Measurements from ENCODE around the gene SLC26A9.

The SLC26A9 gene

DNA sequence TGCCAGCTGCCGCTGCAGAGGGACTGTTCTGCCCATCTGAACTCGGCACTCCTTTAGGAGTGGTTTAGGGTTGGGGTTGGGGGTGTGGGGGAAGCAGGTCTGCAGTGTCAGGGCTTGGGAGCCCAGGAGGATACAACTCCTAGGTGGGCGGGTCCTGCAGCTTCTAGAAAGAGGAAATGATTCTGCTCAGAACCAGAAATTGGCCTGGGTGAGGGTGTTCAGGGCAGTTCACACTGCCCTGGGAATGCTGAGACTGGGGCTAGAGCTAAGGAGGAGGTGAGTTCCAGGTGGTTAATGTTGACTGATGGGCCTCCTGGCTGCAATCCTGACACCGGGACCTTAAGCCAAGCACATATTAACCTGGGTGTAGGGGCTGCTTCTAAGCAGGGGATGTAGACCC, 4.8 kb upstream of the SLC26A9 start:
- no peak for DNase-seq

DNA sequence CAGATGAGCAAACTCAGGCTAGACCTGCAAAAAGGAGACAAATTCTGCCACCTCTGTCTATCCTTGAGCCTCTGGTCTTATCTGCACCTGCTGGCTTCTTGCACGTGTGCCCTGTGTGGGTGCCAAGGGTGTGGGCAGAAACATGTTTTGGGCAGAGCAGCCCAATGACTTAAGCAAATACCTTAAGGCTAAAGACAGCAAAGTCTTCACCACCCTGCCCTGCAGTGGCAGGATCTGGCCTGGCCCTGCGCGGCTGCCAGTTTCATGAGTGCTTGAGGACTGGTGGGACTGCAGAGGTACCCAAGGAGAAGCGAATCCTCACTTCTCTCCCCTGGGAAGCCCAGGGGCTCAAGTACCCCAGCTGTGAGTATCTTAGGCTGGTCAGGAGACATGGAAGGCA, 3.8 kb upstream of the SLC26A9 start:
- DNase-seq = no peak

DNA sequence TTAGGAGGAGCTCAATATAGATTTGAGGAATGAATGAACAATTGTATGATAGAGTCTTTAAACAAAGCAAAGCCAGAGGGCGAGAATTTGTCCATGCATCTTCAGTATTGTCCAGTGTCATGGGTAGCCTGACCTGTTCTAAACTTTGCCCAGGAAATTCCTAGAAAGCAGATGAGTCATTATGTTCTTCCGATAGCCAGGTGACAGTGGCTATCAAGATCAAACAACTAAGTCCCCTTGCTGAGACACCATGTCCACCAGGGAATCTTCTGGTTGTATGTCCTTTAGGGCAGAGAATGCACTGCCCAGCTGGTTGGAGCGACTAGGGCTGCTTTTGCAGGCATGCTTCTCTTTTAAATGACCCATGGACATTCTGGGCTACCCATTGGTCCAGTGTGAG, 1.8 kb upstream of the SLC26A9 start:
- no peak for DNase-seq

DNA sequence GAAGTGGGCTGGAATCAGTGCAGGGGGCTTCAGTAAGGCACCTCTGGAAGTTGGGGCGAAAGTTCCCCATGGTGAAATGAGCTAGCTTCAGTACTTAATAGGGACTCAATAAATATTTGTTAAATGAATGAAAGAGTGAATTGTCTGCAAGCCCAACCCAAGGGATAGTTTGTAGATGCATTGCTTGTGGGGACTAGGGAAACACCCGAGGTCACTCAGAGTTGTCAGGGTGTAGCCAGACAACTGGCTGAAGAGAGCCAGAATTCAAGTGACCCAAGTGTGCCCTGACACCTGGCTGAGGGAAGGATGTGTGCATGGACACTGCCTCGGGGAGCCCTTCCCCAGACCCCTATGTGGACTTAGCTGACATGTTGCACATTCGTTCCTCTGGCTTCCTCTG, 1.3 kb upstream of the SLC26A9 start:
- no peak for DNase-seq

DNA sequence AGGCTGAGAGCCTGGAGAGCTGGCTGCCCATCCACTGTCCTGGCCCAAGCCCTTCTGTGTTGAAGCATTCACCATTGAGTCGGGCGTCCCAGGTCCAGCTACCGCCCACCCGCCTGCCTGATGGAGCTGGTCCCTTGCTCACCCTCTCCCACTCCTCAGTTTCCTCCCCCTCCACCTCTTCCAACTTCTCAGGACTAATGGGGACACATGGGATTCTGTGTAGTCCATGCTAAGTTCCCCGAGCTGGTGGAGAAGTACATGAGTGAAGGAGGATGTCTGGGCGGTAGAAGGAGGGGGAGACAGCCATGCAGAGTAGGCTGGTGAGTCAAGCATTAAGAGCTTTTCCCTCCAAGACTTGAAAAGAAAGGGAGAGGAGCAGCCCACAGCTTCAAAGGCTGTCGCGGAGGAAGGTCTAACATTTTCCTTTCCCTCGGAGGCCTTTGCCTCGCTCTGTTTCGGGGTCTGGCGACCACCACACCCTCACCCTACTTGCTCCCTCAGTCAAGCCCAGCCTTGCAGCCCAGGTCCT, 561 bp downstream of the SLC26A9 start:
- DNase-seq = no peak

DNA sequence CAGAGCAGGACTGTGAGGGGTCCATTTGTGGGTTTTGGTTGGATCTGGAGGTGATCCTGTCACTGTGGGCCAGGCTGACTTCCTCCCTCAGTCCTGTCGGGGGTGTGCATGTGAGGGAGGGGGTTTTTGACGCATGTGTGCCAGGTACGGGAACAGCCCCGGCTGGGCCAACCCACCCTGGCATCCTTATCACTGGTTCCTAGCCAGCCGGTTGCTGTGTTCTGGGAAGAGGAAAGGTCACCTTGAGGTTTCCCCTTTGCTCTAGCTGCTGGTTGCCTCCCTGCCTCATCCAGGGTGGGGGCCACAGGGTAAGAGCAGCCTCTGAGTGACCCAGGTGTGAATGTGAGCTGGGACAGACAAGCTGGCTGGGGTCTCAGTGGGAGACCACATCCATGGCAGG, 2.5 kb downstream of the SLC26A9 start:
- no peak for DNase-seq

DNA sequence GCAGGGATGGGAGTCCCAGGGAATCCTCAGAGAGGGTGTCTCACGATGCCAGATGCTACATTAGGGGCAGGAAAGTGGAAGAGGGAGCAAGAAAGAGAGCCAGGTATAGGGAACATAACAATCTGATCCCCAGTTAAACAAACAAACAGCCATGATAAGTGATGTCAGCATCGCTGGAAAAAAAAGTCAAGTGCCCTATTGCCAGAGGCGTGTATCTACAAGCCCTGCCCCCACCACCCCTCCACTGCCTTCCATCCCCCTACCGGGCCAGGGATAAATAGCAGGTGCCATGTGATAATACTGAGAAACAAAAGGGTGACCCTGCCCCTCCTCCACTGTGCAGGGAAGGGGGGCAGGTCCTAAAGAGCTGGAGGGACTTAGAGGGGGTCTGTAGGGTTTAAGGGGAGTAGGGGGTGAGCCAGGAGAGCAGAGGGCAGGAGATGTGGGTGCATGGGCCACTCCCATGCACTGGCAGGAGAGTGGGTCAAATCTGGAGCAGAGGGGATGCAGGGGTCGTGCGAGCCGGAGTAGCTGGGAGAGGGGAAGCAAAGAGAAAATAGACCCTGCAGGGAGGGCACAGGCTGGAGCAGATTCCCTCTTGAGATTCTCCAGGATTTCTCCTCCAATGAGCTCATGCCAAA, 3.4 kb downstream of the SLC26A9 start:
- DNase-seq = no peak

DNA sequence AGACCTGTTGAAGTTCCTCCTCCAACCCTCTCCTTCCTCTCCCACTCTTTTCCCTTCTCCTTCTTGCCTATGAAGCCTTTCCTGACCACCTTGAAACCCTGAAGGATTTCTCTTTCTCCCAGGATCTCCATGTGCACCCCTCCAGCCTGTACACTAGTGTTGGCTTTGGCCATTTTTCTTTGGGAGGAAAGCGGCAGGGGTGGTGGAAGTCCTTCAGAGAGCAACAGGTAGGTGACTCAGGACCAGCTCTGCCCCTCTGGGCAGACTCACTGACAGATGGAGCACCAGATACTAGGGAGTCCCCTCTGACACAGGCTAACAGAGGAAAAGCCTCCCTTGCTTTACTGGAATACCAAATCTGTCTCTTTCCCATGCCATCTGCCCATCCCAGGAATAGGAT, 4.6 kb downstream of the SLC26A9 start:
- DNase-seq = no peak

DNA sequence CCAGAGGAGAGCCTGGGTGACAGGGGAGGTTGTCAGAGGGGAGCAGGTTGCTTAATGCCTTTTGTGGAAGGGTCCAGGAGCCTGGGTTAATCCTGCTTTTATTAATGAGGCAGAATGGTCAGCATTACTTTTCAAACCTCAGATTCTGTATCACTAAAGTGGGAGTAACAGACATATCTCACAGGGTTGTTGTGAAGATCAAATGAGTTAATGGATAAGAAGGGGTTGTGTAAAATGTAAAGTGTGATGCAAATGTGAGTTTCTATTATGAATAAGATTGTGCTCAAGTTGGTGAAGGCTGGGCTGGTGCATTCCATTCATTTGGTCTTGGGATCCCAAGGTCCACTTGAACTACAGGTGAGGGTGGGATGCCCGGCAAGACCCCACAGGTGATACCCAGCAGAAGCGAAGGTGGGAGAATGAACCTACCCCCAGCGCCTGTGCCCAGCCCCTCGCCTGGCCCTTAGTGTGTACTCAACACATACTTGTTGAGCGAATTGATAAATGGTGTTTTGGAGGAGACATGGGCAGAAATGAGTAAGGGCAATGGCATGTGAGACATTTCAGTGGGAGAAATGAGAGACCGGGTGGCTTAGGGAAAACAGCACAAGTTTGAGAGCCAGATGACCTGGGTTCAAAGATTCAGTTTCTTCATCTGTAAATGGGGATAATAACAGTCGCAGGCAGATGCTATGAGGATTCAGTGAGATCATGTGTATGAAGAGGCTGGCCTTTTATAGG, 6.2 kb downstream of the SLC26A9 start:
- DNase-seq = no peak

DNA sequence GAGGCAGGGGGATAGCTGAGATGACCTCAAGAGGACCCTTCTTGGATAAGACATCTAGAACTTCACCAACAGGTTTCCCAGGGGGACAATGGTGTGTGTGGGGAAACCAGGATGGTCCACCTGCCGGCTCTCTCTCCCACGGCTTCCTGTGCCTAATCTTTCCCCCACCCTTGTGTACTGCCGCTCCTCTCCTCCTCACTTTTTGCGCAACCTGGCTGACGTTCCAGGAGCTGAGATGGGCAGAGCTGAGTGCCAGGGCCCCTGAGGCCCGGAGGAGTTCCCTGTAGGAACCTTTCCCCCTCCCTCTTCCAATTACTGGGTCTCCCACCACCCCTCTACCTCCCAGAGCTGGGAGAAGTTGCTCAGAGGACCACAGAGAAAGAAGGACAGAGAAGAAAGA, 6.9 kb downstream of the SLC26A9 start:
- no peak for DNase-seq

DNA sequence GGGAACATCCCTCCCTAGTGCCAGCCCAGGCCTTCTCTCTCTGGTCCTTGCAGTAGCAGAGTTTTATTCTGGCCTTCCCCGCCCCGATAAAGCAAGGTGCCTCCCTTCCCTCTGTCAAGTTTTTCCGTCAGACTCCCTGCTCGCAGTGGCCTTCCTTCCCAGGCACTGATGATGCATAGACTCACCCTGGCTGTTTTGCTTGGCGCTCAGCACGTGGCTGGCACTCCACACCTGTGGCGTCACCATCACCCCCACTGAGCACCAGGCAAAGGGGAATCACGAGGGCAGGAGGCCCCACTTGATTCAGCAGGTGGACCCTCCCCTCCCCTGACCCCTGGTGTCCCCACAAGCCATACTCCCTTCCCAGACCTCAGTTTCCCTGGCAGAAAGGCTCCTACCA, 7.4 kb downstream of the SLC26A9 start:
- DNase-seq = no peak

DNA sequence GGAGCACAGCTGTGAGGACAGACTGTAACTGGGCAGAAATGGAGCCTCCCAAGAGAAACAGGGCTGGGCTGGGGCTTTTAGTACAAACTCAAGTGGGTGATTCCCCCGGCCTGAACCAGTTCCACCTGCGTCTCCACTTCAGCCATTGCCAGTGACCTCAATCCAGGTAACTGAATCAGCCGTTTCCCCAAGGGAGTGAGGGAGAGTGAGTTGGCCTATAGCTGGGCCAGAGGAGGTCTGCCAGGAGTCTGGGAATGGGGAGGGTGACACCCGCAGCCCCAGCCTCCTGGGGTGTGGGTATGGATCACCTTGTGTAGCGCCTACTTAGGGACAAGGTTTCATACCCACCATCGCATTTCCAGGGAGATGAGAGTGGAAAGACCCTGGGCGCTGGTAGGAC, 8.5 kb downstream of the SLC26A9 start:
- no peak for DNase-seq

DNA sequence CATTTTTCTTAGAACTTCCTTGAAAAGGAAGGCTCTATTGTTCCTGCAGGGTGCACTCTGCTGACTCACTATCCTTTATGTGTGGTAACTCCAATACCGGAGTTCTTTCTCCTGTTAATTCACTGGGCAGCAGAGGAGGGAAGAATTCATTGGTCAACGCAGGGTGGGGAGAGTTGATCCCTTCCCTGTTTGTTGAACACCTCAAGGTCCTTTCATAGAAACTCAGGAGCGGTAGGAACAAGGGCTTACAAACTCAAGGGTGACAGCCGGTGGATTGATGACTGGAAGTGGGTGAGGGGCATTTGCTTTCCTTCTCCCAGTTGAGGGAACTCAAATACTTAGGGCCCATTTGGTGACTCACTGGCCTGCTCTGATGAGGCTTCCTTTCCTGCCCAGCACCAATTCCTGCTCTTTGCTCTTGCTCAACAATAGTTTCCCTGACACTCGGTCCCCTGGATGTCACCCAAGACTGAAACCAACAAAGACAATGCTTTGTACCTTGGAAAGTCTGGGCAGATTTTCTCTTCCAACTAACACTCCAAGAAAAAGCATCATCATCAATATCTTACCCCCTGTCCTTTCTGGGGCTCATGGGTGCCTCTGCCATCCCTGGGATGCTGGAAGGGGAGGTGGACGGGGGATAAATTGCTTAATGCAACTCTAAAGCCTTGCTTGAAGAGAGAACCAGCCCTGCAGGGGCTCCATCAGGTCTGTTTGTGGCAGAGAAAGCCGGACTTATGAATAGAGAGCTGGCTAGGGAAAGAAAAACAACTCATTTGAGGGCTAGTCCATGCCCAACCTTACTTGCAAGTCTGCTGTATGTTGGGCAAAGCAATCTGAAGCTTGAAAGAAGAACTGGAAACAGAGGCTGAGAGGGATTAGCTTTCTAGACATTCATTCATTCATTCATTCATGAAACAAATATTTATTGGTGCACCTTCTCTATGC, 9.3 kb downstream of the SLC26A9 start:
- no peak for DNase-seq

DNA sequence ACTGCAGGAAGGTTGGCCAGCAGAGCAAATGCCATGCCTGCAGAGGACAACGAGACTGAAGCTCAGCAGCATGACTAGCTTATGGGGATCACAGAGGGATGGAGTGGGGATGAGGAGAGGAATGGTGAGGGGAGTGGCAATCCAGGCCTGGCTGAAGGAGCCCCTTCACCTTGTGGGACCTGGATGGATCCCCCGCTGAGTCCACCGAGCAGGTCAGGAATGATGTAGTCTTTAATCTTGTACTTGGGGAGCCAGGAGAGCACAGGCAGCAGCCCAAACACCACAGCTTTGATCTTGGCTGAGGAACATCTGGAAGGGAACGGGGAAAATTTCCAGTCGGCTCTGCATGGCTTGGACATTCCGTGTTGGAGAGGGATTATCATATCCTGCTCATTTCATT, 10.5 kb downstream of the SLC26A9 start:
- DNase-seq = no peak

DNA sequence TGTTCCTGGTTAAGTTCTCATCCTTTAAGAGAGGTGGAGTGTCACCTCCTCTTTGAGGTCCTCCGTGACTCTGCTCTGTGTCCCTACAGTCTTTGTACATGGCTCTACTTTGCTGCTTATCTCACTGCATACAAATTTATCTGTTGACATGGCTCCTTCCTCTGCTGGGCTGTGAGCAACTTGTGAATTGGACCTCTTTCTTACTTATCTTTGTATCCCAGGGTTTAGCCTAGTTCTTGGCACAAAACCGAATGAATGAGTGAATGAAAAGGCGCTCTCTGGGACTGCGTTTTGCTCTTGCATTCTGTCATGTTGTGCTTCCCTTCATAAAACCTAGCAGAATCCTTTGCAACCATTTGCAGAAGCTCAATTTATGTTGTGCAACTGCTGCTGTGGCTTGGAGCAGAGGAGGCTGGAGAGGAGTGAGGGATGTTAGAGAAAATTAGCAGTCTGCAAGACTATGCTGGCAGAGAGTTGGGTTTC, 12.4 kb downstream of the SLC26A9 start:
- DNase-seq = no peak

DNA sequence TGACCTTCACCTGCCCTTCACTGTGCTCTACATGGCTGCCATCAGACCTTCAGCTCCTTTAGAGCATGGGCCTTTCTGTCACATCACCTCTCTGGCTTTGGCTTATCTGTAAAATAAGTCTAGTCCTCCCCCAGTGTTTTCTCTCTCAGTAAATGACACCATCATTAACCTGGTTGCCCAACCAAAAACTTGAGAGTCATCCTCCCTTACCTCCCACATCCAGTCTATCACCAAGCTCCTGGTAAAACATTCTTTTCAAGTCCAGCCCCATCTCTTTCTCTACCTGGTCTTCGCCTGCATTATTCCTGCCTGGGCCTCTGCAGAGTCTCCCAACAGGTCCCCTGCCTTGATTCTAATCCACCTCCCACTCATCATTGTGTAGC, 13.1 kb downstream of the SLC26A9 start:
- no peak for DNase-seq

DNA sequence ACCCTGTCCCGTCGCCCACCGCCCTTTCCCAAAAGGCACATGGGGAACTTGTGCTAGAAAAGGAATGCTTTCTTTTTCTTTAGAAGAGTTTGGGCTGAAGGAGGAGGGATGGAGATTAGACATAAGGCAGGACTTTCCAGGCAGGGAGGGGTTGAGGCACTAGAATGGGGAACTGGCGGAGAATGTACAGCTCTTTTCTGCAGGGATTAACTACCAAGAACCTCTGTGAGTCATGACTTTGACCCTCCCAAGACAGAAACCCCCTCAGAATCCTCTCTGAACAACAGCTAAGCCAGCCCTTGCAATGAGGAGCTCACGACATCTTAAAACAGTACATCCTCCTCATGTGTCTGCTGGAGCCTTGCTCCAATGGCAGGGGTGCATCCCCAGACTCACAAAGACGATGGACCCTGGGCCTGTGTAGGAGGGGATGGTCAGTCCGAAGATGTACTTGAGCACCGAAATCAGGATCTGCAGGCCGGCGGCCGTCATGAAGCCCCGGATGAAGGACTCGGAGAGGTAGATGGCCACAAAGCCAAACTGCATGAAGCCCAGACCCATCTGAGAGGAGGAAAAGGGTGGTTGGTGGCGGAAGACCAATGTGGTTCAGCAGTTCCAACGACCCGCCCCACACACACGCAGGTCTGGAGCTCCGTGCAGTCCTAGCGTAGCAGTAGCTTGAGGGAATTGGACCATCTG, 13.6 kb downstream of the SLC26A9 start:
- DNase-seq = no peak

DNA sequence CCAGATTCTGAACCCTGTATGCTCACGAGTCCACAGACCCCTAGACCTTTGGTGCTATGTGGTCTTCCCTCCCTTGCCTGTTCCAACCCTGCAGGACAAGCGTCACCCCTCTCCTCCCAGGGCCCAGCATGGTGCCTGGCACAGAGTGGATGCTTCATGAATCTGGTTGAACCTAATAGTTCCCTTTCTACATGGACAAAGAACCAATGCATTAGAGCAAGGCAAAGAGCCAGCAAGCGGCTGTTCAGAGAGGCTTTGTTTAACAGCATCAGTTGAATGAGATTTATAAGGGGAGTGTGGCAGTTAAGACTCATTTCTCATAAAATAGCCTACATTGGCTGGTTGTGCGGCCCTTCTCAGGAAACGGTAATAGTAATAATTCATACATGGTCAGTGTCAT, 14.9 kb downstream of the SLC26A9 start:
- no peak for DNase-seq

DNA sequence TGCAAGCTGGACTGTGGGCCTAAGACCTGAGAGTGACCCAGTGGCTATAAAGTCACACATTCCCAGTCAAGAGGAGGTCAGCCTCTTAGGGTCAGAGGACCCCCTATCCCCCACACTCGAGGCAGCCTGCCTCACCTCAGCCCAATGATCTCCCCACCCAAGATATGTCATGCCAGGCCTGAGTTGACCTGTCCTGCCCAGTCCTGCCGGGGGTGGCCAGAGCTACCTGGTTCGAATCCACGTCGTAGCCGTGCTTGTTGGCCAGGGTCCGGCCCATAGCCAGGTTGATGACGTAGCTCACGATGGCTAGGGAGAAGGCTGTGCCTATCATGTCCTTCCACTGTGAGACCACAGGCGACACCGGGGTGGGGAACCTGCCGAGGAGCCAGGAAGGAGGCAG, 15.6 kb downstream of the SLC26A9 start:
- DNase-seq = no peak

DNA sequence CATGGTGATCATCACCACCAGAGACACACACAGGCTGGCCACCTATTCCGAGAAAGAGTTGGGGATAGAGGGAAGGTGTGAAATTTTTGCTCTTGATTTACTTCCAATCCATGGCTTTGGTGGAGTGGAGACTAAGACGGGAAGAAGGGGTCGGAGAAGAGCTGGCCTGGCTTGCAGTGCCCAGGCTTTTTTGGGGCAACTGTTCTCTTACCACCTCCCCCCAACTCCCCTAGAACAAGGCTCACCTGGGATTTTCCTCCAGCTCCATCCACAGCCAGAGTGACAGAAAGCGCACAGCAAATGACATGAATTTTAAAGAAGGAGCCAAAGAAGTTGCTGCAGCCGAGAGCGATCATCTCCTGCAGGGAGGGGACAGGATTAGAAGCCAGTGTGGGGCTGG, 16.0 kb downstream of the SLC26A9 start:
- DNase-seq = no peak

DNA sequence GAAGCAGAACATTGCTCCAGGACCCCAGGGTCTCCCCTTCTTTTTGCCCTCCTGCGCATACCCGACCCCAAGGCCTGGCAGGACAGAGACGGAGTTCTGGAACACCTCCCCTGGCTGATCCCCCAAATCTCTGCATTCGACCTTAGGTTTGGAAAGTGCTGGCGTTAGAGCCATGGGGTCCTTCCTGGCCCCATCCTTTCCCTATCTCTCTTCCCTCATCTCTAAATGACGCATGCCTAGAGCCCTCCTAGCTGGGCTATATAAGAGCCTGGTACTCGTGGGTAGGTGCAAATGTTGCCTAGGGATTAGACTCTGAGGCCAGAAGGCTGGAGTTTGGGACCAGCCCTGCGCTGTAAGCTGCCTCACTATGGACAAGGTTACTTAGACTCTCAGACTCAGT, 16.6 kb downstream of the SLC26A9 start:
- no peak for DNase-seq

DNA sequence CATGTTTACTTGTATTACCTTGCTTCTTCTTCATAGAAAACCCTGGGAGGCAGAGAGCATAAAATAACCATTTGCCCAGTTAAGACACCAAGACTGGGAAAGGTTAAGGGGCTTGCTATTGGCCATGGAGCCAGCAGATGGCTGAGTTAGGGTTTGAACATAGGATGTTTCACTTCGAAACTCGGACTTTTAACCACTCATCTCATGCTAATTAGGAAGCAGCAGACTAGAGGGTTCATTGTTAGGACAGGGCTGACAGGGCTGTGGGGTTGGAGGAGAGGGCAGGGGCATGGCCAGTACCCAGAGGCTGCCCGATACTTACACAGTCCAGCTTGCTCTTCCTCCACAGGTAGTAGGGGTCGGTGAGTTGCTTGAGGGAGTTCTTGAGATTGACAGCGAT, 17.0 kb downstream of the SLC26A9 start:
- DNase-seq = no peak

DNA sequence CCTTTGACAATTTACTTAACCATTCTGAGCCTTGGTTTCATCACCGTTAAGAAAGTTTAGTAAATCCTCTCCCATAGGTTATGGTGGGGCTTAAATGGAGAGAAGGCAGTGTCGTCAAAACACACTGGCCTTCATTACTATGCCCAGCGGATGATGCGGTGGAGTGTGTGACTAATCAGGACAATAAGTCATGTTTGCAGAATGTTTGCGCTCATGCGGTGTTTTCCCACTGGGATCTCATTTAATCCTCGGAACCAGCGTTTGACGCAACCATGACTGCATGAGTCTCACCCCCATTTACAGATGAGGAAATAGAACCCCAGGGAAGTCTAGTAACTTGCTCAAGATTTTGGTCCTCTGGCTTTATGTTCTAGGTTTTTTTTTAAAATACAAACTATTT, 17.5 kb downstream of the SLC26A9 start:
- DNase-seq = no peak

Measured in stimulated activated CD4-positive, alpha-beta T cell treated with anti-CD3 and anti-CD28 coated beads, Interleukin-2, amount 100 ng/mL, for 48 hours (primary cell).